Stomach (tissue), 9 donors: ENCODE measurements around the gene ATXN7L1. TPM values are rescaled to one million over a fixed set of nuclear protein-coding genes. Genes with fewer than 3 reads are reported as not detected.

Experiments
- DNase-seq, 2 donors: peaks; one replicate each; pipeline versions ENCODE4 v3.0.0 to v3.0.0-alpha.2; 2013 to 2019
- H3K27ac ChIP-seq, 5 donors: fragments of 200-600 bp in 4 of 5; sonication (generic) in 4 of 5; one replicate each; pipeline ENCODE4 v1.5.1; 2013 to 2019; ENCODE audit warnings: mild to moderate bottlenecking in 1 of 5, moderate library complexity in 1 of 5
- H3K27me3 ChIP-seq, 3 donors: fragments of 200-600 bp; sonication (generic); one replicate each; pipeline ENCODE4 v1.5.1; 2017 to 2019; ENCODE audit warnings: mixed run types in 1 of 3
- H3K36me3 ChIP-seq, 4 donors: fragments of 200-600 bp; sonication (generic); 1 replicate in 3 of 4; 2 replicates in 1 of 4; pipeline ENCODE4 v1.5.1; 2016 to 2019
- H3K4me1 ChIP-seq, 4 donors: fragments of 200-600 bp; sonication (generic); one replicate each; pipeline ENCODE4 v1.5.1; 2016 to 2019
- H3K4me3 ChIP-seq, 4 donors: fragments of 200-600 bp; sonication (generic) in 3 of 4; one replicate each; pipeline ENCODE4 v1.5.1; 2016 to 2019; ENCODE audit warnings: mild to moderate bottlenecking in 1 of 4
- H3K9me3 ChIP-seq, 4 donors: fragments of 200-600 bp; sonication (generic); one replicate each; pipeline ENCODE4 v1.5.1; 2016 to 2019
- CTCF ChIP-seq, 7 experiments: fragments of 450-650 bp in 4 of 7; fragments of 200-600 bp in 3 of 7; sonication (generic) in 3 of 7; IDR thresholded peaks; one replicate each; pipeline ENCODE4 v1.5.1; 2016 to 2019; ENCODE audit warnings: antibody characterized with exemption in 7 of 7, control low read depth in 2 of 7, mild to moderate bottlenecking in 1 of 7
- EP300 ChIP-seq: sonication (generic); formaldehyde crosslinking; IDR thresholded peaks from one replicate; pipeline ENCODE4 v1.6.1; 2017; ENCODE audit warnings: antibody characterized with exemption
- POLR2A ChIP-seq, 4 donors: fragments of 450-650 bp; IDR thresholded peaks; one replicate each; pipeline ENCODE4 v1.6.1; 2016; ENCODE audit warnings: antibody characterized with exemption in 4 of 4, control low read depth in 2 of 4, mild to moderate bottlenecking in 1 of 4, moderate library complexity in 1 of 4
- POLR2AphosphoS5 ChIP-seq, 3 donors: sonication (generic); formaldehyde crosslinking; IDR thresholded peaks; one replicate each; pipeline ENCODE4 v1.6.1; 2016; ENCODE audit warnings: antibody characterized with exemption in 3 of 3
- WGBS, 5 donors: extraction: QIAGEN DNeasy Blood & Tissue Kit in 3 of 5; methylation state at CpG; one replicate each; pipeline versions ENCODE4 v1.1.5 to v1.1.7; 2013 to 2018; 5-methylcytosine and 5-hydroxymethylcytosine counted together
- intact Hi-C: fragments of 100-400 bp; cut with DNase I; formaldehyde crosslinking; loops from one replicate; pipeline ENCODE4 v1.15.1; 2023; ENCODE audit warnings: low total_unique reads
- polyA plus RNA-seq, 3 donors: library from polyadenylated mRNA; stranded (reverse); fragments of 200-250 nt; gene quantifications; one replicate each; pipeline ENCODE4 v1.2.3, GENCODE V29; 2013
- total RNA-seq, 5 donors: library from RNA; depleted of rRNA; stranded (reverse); fragments of >200 nt; gene quantifications; one replicate each; pipeline versions ENCODE4 v1.1.0 to v1.2.3, GENCODE V29; 2014 to 2016
- donor health status: healthy with polysubstance abuse.
- donor health status: Bipolar disorder and iron deficiency.
- donor health status: healthy.

Gene ATXN7L1
- total and polyA plus RNA-seq, 8 donors: 3.8 to 92.2 (median 8.8) TPM

- H3K27ac ChIP-seq: no peak overlapping the region
These were observed 87.5 kb downstream of the ATXN7L1 start for GRCh38 chr7:105788816-105789349.

GRCh38 chr7:105788356-105788755 is 88.0 kb downstream of the ATXN7L1 start:
- H3K9me3 ChIP-seq: no peaks in the 10 kb centered on the region
- H3K27ac ChIP-seq: no peak overlapping the region
- H3K4me3 ChIP-seq: no peak overlapping the region
- DNase-seq: no peak
- intact Hi-C loops: no loop called here
- TF ChIP-seq POLR2A (IDR thresholded peaks at IDR 0.05) (no peak), POLR2AphosphoS5 (IDR thresholded peaks at IDR 0.05) (no peak), EP300 (no peak), CTCF (IDR thresholded peaks at IDR 0.05) (no peak)
- H3K4me1 ChIP-seq: no peaks in the 10 kb centered on the region
- peaks cover 0 to 27% (median 12%) of the 10 kb centered on the region in 4 donors for H3K36me3 ChIP-seq
- no peaks in the 10 kb centered on the region for H3K27me3 ChIP-seq
- 88 to 93% (median 91%) methylated on average over 15 of the region's 15 CpGs for WGBS, 5 donors

More at GRCh38 chr7:105788816-105789349, 87.5 kb downstream of the ATXN7L1 start:
- no peaks in the 10 kb centered on the region for H3K27me3 ChIP-seq
- no peaks in the 10 kb centered on the region for H3K9me3 ChIP-seq
- H3K4me1 ChIP-seq: no peaks in the 10 kb centered on the region
- TF ChIP-seq POLR2A (IDR thresholded peaks at IDR 0.05): no peak
- TF ChIP-seq EP300: no peak
- TF ChIP-seq CTCF (IDR thresholded peaks at IDR 0.05): no peak
- no peak for TF ChIP-seq POLR2AphosphoS5 (IDR thresholded peaks at IDR 0.05)
- H3K36me3 ChIP-seq: peaks cover 0 to 27% (median 12%) of the 10 kb centered on the region in 4 donors
- H3K4me3 ChIP-seq: no peak overlapping the region
- WGBS, 5 donors: 85 to 94% (median 91%) methylated on average over 8 of the region's 8 CpGs
- no peak for DNase-seq
- intact Hi-C loops: no loop called here

DNA sequence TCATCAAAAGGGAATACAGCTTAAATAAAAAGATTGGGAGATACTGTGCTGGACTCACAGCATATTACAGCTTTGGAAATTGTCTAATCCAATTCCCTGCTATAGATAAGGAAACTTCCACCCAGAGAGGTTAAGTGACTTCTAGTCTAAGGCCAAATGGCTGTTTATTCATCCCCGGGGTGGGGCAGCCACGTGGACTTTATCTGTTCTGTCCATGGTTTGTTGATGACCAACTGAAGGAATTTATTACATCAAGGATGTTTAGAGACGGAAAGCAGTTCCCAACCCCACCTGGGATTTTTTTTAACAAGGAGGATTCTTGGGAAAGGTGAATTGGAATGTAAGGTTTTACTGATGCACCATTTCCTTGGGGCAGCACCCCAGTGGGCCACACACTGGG is 88.6 kb downstream of the ATXN7L1 start:
- 49 to 63% (median 57%) methylated on average over 3 of the region's 3 CpGs for WGBS, 5 donors
- TF ChIP-seq POLR2A (IDR thresholded peaks at IDR 0.05) (no peak), POLR2AphosphoS5 (IDR thresholded peaks at IDR 0.05) (no peak), CTCF (IDR thresholded peaks at IDR 0.05) (no peak), EP300 (no peak)
- Histone ChIP-seq H3K4me1 (peaks cover 0 to 3% (median under 1%) of the 10 kb centered on the region in 4 donors), H3K27me3 (no peaks in the 10 kb centered on the region), H3K9me3 (no peaks in the 10 kb centered on the region), H3K27ac (no peak overlapping the region), H3K36me3 (peaks cover 0 to 27% (median 12%) of the 10 kb centered on the region in 4 donors), H3K4me3 (no peak overlapping the region)
- intact Hi-C loops: no loop called here
- no peak for DNase-seq

DNA sequence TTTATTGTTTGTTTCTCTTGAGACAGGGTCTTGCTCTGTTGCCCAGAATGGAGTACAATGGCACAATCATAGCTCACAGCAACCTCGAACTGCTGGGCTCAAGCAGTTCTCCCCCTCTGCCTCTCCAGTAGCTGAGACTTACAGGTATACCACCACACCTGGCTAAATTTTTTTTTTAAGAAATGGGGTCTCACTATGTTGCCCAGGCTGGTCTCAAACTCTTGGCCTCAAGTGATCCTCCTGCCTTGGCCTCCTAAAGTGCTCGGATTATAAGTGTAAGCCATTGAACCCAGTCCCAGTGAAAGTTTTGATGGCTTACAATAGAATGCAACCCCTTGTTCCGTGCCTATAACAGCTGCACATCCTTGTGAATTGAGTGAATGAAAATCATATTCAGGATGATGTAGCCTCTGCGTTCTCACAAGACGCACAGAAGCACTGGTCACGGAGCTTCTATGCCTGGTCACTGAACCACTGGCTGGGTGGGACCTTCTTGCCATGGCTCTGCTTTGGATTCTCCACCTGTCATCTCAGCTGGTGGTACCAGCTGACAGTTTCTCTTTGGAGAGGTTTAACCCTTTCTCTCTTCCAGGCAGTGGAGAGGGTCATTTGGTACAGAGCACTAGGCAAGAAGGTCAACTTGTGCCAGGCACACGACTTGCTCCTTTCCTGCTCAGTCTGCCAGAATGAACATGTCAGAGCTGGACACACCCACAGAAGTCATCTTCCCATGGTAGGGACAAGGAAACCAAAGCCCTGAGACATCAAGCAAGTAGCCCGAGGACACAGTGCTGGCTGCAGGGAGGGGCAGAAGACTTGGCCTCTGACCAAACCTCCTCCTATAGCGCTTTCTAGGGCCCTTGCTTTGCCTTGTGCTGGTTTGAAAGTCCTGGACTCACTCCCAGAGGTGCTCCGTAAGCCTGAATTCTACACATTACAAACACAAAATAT is 89.6 kb downstream of the ATXN7L1 start:
- TF ChIP-seq EP300 (no peak), POLR2A (IDR thresholded peaks at IDR 0.05) (no peak), CTCF (IDR thresholded peaks at IDR 0.05) (no peak), POLR2AphosphoS5 (IDR thresholded peaks at IDR 0.05) (no peak)
- no peaks in the 10 kb centered on the region for H3K9me3 ChIP-seq
- peaks cover 0 to 8% (median 3%) of the 10 kb centered on the region in 4 donors for H3K4me1 ChIP-seq
- peaks cover 0 to 22% (median 12%) of the 10 kb centered on the region in 4 donors for H3K36me3 ChIP-seq
- no peak for DNase-seq
- WGBS, 5 donors: 87 to 92% (median 91%) methylated on average over 10 of the region's 10 CpGs
- intact Hi-C loops: no loop called here
- H3K27ac ChIP-seq: no peak overlapping the region
- no peaks in the 10 kb centered on the region for H3K27me3 ChIP-seq
- no peak overlapping the region for H3K4me3 ChIP-seq
